KMS-11 (cell line): ENCODE measurements around the gene LILRB1.

Source experiments
- H2AFZ ChIP-seq: fragments of 200-600 bp; sonication (generic); 2 replicates; pipeline ENCODE4 v1.6.1; 2016; ENCODE audit warnings: antibody characterized with exemption, mixed run types, low read depth
- H3K27ac ChIP-seq: fragments of 200-600 bp; sonication (generic); 2 replicates; pipeline ENCODE4 v1.6.1; 2016; ENCODE audit warnings: mild to moderate bottlenecking, mixed run types
- H3K27me3 ChIP-seq: fragments of 200-600 bp; sonication (generic); 2 replicates; pipeline ENCODE4 v1.6.1; 2017; ENCODE audit warnings: mild to moderate bottlenecking, low read depth, mixed run types, moderate library complexity; ENCODE audit not compliant: insufficient read depth
- H3K36me3 ChIP-seq: fragments of 200-600 bp; sonication (generic); 2 replicates; pipeline ENCODE4 v1.6.1; 2017; ENCODE audit warnings: mild to moderate bottlenecking, mixed run types; ENCODE audit not compliant: insufficient read depth
- H3K4me1 ChIP-seq: fragments of 200-600 bp; sonication (generic); 2 replicates; pipeline ENCODE4 v1.6.1; 2016; ENCODE audit warnings: mild to moderate bottlenecking, low read depth, mixed run types; ENCODE audit not compliant: poor library complexity, severe bottlenecking
- H3K4me2 ChIP-seq: fragments of 200-600 bp; sonication (generic); 2 replicates; pipeline ENCODE4 v1.7.0; 2016; ENCODE audit warnings: mild to moderate bottlenecking, mixed run types
- H3K4me3 ChIP-seq: fragments of 200-600 bp; sonication (generic); IDR thresholded peaks from 2 replicates; pipeline ENCODE4 v1.6.1; 2017; ENCODE audit warnings: low read depth, low read length, mixed read lengths; ENCODE audit not compliant: insufficient read depth
- H3K79me2 ChIP-seq: fragments of 200-600 bp; sonication (generic); 2 replicates; pipeline ENCODE4 v1.6.1; 2016; ENCODE audit warnings: low read depth, mixed run types; ENCODE audit not compliant: insufficient read depth
- H3K9ac ChIP-seq: fragments of 200-600 bp; sonication (generic); 2 replicates; pipeline ENCODE4 v1.6.1; 2016; ENCODE audit warnings: mild to moderate bottlenecking, mixed run types
- H4K20me1 ChIP-seq: fragments of 200-600 bp; sonication (generic); 2 replicates; pipeline ENCODE4 v1.6.1; 2016; ENCODE audit warnings: mild to moderate bottlenecking, mixed run types; ENCODE audit not compliant: insufficient read depth
- TF ChIP-seq, protein P1 (sequence below): fragments of 200-600 bp; sonication (generic); conservative IDR thresholded peaks from 2 replicates; pipeline ENCODE4 v1.6.1; 2017; ENCODE audit warnings: low read depth, mild to moderate bottlenecking, antibody characterized with exemption, low read length, moderate library complexity, mixed read lengths

The LILRB1 gene

DNA sequence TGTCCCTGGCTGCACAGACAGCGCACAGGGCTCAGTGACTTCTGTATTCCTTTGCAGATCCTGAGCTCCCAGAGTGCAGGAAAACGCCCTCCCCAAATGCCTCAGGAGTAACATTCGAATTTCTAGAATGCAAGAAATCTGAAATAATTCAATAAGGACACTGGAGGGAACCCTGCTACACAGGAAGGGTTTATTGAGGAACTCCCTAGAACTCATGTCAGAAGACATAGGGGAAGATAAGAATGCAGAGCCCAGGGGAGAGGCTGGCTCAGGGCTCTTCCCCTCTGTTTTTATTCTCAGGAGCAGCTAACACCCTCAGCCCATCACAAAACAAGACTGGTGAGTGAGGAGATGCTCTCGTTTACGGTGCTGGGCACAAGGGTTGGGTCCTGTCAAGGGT, 30.1 kb upstream of the LILRB1 start:
- H4K20me1 ChIP-seq, result no peaks in the 10 kb centered on the region
- no peak overlapping the region for H3K9ac ChIP-seq
- no peaks in the 10 kb centered on the region for H3K4me1 ChIP-seq
- no peaks in the 10 kb centered on the region for H3K79me2 ChIP-seq
- no peak overlapping the region for H3K4me2 ChIP-seq
- peaks cover 6% of the 10 kb centered on the region; the same call in 1 of the 2 replicates for H3K27me3 ChIP-seq
- TF ChIP-seq, protein P1, sequence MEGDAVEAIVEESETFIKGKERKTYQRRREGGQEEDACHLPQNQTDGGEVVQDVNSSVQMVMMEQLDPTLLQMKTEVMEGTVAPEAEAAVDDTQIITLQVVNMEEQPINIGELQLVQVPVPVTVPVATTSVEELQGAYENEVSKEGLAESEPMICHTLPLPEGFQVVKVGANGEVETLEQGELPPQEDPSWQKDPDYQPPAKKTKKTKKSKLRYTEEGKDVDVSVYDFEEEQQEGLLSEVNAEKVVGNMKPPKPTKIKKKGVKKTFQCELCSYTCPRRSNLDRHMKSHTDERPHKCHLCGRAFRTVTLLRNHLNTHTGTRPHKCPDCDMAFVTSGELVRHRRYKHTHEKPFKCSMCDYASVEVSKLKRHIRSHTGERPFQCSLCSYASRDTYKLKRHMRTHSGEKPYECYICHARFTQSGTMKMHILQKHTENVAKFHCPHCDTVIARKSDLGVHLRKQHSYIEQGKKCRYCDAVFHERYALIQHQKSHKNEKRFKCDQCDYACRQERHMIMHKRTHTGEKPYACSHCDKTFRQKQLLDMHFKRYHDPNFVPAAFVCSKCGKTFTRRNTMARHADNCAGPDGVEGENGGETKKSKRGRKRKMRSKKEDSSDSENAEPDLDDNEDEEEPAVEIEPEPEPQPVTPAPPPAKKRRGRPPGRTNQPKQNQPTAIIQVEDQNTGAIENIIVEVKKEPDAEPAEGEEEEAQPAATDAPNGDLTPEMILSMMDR, result no peak
- no peak overlapping the region for H3K27ac ChIP-seq
- H3K4me3 ChIP-seq, result no peak overlapping the region
- no peak overlapping the region for H2AFZ ChIP-seq
- no peaks in the 10 kb centered on the region for H3K36me3 ChIP-seq

- TF ChIP-seq, protein P1, result no peak
- H3K9ac ChIP-seq, result no peak overlapping the region
- H3K4me3 ChIP-seq, result no peak overlapping the region
- no peaks in the 10 kb centered on the region for H3K79me2 ChIP-seq
- H4K20me1 ChIP-seq, result no peaks in the 10 kb centered on the region
- no peaks in the 10 kb centered on the region for H3K36me3 ChIP-seq
- H3K4me2 ChIP-seq, result no peak overlapping the region
- H3K4me1 ChIP-seq, result no peaks in the 10 kb centered on the region
- H3K27ac ChIP-seq, result no peak overlapping the region
- no peak overlapping the region for H2AFZ ChIP-seq
- no peaks in the 10 kb centered on the region; the same call in 1 of the 2 replicates for H3K27me3 ChIP-seq
Observed at GRCh38 chr19:54606230-54606629, 24.1 kb upstream of the LILRB1 start.

GRCh38 chr19:54606891-54607784, 23.1 kb upstream of the LILRB1 start:
- no peaks in the 10 kb centered on the region for H4K20me1 ChIP-seq
- TF ChIP-seq, protein P1, result no peak
- no peak overlapping the region for H3K4me3 ChIP-seq
- H3K9ac ChIP-seq, result no peak overlapping the region
- H3K27ac ChIP-seq, result no peak overlapping the region
- no peaks in the 10 kb centered on the region for H3K79me2 ChIP-seq
- H3K36me3 ChIP-seq, result no peaks in the 10 kb centered on the region
- H2AFZ ChIP-seq, result no peak overlapping the region
- H3K27me3 ChIP-seq, result no peaks in the 10 kb centered on the region; the same call in 1 of the 2 replicates
- no peaks in the 10 kb centered on the region for H3K4me1 ChIP-seq
- no peak overlapping the region for H3K4me2 ChIP-seq

GRCh38 chr19:54607785-54608150, 22.5 kb upstream of the LILRB1 start:
- no peak overlapping the region for H3K4me2 ChIP-seq
- H3K27me3 ChIP-seq, result no peaks in the 10 kb centered on the region; the same call in 1 of the 2 replicates

More at GRCh38 chr19:54607785-54608150, 22.5 kb upstream of the LILRB1 start:
- no peak overlapping the region for H3K27ac ChIP-seq
- no peak overlapping the region for H3K9ac ChIP-seq
- H3K36me3 ChIP-seq, result no peaks in the 10 kb centered on the region
- H3K4me1 ChIP-seq, result no peaks in the 10 kb centered on the region
- no peak overlapping the region for H2AFZ ChIP-seq
- no peaks in the 10 kb centered on the region for H3K79me2 ChIP-seq
- H4K20me1 ChIP-seq, result no peaks in the 10 kb centered on the region
- H3K4me3 ChIP-seq, result no peak overlapping the region
- TF ChIP-seq, protein P1, result no peak
